HG02759 (cell line): ENCODE data around the gene RPS18.

Source experiments
- ATAC-seq: cut with Tn5 transposase; IDR thresholded peaks from one replicate; pipeline ENCODE4 v1.9.1; 2021; ENCODE audit warnings: mild to moderate bottlenecking, moderate library complexity; ENCODE audit not compliant: unreplicated experiment

RPS18 gene

DNA sequence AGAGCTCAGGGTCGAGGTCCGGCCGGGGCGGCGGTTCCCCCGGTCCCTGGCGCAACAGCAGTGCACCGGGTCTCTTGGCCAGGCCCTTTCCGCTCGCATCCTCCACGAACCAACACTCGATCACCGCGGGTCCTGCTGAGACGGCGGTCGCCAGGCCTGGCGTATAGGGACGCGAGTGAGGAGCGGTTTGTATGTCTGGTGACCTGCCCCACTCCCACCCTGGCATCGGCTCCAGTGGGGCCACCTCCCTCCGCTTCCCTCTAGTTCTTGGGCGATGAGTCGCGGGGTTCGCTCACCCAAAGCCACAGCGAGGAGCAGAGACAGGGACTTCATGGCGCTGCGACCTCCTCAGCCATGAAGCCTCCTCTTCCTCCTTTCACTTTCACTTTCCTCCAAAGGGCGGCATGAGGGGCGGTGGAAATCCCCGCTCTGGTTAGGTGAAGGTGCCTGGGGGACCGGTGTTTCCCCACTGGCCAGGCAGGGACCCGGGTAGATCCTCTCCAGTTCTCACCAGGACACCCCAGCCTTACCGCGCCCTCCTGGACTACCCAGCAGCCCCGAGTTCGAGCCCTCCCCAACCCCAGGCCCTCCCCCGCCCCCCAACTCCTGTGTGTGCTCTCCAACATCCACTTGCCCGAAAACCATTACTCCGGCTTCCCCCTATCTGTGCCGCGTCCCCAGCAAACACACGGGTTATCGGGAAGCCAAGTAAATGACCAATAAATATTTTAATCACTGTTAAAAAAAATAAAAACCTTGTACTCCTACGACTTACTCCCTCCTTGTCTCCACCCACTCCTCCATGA lies 42.0 kb downstream of the RPS18 start, which contains the start of gene TAPBP:
Gene TAPBP (minus strand): TSS at position 370 of the 806 bp plus-strand sequence. CDS start 37 bp downstream, at position 333.
- peak; percentile 45 for ATAC-seq

DNA sequence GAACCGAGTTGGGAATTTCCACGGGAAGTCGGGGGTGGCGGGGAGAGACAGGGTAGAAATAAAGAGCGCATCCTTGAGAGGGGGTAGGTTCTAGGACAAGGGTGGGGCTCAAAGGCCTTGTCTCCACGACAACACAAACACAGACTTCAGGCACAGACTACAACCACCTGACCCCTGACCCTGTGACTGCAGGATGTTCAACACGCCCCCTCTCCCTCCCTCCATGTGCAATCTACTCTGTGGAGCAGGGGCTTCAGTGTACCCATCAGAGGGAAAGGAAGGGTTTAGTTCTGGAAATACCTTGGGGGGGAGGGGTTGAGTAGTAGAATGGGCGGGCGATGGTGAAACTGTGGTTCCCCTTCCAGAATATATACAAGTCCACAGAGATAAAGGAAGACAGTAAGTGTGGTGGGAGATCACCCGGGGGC lies 42.7 kb downstream of the RPS18 start:
- ATAC-seq, result no peak

DNA sequence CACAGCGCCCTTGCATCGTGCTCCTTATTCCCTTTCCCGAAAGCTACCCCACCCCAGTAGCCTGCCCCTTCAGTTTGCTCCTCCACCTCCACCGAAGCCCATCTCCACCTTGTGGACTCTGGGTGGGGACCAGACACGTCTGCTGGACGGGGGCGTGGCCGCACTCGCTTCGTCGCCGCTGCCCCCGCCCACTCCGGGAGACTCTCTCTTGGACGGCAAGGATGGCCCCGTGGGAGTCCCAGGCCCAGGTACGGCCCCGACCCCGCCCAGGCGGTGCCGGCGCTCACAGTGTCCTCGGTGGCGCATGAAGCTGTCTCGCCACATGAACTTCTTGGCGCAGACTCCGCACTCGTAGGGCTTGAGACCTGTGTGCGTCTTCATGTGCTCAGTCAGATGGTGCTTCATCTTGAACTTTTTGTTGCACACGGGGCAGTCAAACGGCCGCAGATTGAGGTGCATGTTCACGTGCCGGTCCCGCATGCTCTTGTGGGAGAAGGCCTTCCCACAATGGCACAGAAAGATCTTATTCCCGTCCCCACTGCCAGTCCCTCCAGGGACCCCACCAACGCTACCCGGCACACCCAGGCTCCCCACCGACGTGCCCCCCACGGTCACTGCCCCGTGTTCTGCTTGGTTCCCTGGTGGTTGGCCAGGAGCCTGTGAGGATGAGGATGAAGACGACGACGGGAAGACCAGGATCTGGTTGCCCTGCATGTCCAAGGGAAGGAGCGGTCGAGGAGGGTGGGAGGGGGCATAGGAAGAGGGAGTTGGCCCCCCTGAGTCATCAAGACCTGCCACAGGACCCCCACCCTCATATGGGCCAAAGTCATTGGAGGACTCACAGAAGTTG lies 43.3 kb downstream of the RPS18 start:
- ATAC-seq, result no peak

DNA sequence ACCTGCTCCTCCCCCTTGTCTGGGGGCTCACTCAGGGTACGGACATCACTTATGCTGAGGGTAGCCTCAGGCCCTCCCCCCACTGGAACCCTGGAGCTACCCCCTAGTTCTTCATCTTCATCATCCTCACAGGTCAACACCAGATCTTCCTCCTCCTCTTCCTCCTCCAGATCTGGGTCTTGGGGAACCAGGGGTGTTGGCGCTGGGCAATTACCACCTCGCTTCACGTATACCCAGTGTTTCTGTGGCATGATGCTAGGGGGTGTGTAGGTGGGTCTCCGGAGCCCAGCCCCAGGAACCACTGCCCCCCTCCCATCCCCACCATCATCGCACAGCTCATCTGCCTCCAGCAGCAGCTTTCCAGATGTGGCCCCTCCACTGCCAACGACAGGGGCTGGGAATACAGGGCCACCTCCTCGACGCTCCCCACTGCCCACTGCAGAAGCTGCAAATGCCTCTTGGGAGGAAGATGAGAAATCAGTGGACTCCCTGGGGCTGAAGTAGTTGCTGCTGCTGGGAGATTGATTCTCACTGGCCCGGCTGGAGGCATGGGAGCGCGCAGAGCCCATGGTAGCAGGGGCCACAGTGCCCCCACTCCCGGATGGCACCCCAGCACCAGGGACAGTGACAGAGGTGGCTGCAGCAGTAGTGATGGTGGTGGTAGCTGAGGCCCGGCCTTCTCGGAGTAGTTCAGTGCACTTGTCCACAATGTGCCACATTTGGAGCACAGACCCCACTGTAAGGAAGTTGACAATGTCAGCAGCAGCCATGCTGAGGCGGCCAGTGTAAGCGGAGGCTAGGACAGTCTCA lies 44.1 kb downstream of the RPS18 start:
- no peak for ATAC-seq

DNA sequence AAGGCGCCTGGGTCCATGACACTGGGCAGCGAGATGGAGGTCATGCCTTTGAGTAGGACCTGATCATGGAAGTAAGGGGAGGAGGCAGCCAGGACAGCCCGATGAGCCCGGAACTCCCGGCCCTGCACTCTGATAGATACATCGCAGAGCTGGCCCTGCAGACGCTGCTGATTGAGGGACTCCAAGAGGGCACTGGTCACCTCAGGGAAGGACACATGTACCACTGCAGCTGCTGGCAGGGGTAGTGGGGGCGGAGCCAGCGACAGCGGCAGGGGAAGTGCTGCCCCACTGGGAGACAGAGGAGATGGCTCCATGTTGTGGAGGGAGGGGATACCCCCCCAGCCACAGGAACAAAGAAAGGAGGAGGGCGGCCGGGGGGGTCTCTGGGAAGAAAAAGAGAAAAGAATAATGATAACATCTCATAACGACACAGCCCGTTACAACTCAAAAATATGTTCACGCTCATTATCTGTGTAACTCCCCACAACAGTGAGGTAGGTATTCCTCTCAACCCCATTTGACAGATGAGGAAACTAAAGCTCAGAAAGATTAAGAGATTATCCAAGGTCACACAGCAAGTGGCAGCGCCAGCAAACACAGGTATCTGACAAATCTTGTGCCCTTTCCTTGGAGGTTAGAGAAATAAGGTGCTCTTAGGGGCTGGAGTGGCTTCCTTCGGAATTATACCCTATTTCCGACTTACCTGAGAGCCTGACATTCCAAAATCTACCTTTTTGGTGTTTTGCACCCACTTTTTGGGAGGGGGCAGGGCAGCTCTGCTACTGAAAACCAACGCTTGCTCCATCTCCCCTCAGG lies 44.9 kb downstream of the RPS18 start:
- ATAC-seq, result no peak

DNA sequence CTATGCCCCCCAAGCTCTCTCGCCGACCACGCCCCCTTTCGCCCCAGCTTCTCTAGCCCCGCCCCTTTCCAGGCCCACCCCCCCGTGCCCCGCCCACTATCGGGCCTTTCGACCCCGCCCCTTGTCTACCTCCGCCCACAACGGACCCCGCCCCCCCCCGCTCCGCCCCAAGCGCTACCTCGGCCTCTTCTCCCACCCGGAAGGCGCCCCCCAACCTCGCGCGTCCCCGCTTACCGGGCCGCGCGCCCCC lies 45.5 kb downstream of the RPS18 start:
- ATAC-seq, result no peak

DNA sequence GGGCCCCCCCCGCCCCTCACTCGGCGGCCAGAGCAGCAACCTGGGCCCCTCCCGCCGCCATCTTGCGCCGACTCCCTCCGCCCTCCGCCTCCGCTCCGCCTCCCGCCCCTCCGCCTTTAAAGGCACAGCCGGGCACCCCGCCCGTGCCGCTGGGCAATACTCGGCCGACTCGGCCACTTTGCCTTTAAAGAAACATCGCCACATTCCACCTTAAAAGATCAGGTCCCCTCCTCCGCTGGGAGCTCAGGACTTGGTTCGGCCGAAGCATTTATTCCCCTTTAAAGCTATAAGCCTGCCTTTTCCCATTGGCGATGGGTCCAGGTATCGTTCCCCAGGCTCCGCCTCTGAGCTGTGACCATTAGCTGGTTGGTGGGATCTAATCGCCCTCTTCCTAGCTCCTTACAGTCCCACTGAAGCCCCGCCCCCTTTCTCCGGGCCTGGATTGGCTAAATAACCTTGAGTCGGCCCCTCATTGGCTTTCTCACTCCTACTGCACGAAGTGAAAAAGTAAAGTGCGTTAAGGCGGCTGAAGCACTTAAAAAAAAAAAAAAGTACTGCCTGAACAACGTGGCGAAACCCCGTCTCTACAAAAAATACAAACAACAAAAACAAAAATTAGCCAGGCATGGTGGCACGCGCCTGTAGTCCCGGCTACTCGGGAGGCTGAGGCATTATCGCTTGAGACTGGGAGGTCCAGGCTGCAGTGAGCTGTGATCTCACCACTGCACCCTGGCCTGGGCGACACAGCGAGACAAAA lies 46.0 kb downstream of the RPS18 start, which contains the start of gene ZBTB22:
Gene ZBTB22 (minus strand): TSS at position 76 of the 757 bp plus-strand sequence. CDS start 828 bp downstream, outside the sequence.
- ATAC-seq, result peak; percentile 55

DNA sequence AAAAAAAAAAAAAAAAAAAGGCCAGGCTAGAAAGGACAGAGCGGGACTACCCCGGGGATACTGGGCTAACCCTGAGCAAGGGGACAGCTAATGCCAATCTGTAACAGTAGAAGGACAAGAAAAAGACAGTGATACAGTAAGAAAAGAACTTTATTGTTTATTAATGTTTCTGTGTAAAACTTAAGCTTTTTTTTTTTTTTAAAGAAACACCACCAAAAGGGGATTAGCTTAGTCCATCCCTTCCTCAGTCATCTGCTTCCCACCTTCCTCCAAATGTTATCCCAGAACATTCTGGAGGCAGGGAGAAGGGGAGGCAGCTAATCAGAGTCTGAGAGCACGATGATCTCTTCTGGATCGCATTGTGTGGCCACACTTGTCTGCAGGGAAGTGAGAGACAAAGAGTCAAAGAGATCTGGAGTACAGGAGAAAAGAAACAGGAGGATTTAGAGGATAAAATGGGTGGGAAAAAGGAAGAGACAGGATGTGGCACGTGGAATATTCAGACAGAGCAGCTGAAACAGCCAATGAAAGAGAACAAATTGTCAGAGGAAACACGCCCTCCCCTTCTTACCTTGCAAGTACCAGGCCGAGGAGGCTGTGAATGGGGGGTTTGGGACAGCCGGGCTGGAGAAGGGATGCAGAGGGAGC lies 46.7 kb downstream of the RPS18 start:
- ATAC-seq, result no peak

DNA sequence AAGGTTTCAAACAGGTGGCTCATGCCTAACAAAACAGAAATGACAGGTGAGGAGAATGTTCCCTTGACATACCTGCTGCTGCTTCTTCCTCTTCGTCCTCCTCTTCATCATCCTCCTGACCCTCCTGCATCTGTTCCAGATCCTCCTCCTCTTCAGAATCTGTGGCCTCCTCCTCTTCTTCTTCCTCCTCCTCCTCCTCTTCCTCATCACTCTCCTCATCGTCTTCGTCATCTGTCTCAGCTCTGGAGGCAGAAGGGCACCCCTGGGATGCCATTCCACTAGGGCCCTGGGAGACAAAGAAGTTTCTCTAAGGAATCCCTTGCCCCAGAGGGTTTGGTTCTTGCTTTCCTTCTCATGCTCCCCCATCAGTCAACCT lies 48.1 kb downstream of the RPS18 start:
- no peak for ATAC-seq

DNA sequence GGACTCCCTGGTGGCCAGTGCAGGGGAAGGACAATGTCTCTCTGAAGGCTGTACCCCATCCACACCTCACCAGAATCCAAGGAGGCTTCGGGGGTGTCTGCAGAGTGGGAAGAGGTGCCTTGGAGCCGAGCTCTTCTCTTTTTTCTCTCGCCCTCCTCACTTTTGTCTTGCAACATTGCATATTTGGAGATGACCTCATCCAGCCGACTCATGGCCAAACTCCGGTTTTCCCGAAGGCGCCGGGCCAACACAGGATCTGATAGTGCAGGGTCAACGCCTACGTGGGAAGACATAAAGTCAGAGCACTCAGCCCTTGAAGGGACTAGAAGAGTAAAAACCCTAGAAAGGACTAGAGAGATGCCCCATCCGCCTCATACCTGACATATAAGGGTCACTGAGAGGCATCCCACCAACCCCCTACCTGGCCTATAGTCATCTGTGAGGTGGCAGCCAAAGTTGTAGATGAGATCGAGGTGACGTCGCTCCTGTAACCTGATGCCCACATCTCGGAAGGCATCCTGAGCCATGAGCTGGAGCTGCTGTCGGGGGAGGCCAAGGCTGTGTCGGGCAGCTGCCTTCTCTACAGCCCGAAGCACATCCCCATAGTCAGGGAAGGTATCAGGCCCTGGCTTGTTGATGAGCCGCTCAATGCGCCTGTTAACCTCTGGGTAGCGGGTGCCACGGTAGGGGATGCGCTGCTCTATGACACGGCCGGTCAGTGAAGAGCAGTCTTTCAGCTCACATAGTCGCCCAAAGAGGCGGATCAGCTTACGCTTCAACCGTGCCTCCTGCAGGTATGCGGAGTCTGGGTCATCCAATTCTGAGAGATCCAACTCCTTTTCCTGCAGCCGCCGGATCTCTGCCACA lies 48.7 kb downstream of the RPS18 start:
- no peak for ATAC-seq

DNA sequence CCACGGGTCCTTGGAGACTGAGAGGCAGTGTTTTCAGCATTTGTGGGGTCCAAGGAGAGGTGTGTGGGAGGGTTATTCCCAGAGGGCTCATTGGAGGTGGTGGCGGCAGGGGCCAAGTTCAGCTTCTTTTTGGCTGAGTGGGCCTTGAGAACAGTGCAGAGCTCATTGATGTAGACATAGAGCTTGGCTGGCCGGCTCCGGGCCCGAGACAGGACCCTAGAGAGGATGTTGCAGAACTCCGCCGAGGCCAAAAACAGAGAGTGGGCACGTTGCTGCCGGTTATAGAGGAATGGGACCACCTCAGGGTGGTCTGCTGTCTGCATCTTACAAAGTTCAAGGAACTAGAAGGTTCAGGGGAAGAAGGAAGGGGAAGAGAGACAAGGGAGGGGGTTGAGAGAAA lies 49.4 kb downstream of the RPS18 start:
- ATAC-seq, result no peak

DNA sequence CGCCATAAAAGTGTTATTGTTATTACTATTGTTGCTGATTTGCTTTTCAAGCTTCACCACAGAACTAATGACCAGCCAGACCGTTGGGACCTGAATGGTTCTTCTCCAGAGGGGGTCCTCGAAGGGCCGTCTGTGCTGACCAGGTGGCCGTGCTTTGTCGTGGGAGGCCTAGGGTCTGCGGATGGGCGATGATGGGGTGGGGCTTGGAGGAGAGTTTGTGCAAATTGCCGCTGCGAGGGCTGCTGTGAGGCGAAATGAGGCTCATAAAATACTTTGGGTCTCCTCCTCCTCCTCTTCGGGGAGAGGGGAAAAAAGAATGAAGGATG lies 51.7 kb downstream of the RPS18 start:
- ATAC-seq, result no peak

DNA sequence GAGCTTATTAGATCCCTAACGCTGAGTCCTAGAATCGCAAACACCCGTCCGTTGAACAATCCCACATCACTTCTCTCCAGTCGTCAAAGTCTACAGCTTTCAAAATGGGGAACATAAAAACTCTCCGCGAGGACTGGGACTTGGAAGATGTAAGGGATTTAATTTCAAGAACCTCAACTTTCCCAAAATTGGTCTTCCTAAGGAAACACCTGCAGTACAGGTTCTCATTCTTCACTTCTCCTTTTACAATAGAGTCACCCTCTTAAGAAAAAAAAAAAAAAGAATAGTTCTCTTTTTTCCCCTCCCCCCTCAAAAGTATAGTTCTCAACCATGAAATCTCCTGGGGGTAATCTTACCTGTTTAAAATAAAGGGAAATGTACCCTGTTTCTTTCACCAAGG lies 52.2 kb downstream of the RPS18 start:
- no peak for ATAC-seq
